NOMO-1 (cell line): ENCODE data around the gene ACTN2.

Source experiments
- DNase-seq, 2 experiments: peaks; one replicate each; lab custom pipeline; 2025; ENCODE audit not compliant: unreplicated experiment in 2 of 2; lab: John Stamatoyannopoulos, UW

Gene ACTN2

DNA sequence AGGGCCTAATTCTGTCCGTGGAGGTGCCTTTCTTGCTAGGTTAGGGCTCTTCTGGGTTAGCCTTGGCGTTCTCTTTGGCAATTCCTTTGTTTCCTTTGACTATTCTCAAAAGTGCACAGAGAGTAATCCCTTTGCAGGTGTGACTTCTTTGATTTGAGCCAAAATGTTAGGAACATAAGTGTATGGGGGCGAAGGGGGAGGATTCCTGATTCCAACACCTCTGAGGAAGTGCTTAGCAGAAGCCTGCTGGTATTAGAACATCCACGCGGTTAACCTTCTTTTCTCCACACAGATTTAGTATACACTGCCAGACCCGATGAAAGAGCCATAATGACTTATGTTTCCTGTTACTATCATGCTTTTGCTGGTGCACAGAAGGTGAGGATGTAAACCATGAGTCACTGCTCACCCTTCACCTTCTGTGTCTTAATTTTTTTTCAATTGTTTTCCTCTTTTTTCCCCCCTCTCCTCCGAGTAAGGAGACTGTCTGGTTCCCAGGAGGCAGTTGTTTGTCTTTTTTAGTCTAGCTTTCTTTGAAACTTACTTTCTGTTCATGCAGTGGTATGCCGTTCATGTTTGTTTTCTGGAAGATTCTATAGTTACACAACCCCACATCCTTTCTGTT is 48.0 kb downstream of the ACTN2 start:
- no peak for DNase-seq

DNA sequence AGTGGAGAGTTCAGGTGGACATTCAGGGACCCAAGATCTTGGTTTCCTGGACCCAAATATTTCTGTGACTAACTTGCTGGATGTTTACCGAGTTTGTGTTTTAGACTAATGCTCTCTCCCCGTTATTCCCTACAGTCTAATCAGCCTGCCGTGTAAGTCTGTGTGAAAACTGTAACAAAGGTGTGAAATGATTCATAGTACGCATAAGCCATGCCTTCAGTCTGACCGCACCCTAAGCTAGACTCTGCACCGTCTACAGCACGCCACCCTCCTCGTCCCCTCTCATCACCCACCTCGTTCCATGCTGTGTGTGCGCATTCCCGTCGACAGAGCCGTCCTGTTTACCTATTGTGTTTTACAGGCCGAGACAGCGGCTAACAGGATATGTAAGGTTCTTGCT is 50.5 kb downstream of the ACTN2 start:
- DNase-seq: no peak

DNA sequence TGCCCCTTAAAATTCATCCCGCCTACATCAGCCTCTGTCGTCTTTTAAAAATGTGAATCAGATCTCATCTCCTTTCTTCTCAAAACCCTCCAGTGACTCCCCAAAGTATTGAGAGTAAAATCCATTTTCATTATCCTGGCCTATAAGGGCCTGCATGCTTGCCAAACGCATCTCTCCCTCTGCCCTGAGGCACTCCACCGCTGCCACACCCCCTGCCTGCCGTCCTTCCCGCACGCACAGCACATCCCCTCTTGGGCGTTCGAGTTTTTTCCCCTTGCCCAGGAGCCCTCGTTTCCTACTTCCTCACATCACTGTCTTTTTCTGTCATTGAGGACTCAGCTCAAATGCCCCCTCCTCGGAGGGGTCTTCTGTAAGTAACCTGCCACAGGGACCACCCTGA is 55.5 kb downstream of the ACTN2 start:
- no peak for DNase-seq

DNA sequence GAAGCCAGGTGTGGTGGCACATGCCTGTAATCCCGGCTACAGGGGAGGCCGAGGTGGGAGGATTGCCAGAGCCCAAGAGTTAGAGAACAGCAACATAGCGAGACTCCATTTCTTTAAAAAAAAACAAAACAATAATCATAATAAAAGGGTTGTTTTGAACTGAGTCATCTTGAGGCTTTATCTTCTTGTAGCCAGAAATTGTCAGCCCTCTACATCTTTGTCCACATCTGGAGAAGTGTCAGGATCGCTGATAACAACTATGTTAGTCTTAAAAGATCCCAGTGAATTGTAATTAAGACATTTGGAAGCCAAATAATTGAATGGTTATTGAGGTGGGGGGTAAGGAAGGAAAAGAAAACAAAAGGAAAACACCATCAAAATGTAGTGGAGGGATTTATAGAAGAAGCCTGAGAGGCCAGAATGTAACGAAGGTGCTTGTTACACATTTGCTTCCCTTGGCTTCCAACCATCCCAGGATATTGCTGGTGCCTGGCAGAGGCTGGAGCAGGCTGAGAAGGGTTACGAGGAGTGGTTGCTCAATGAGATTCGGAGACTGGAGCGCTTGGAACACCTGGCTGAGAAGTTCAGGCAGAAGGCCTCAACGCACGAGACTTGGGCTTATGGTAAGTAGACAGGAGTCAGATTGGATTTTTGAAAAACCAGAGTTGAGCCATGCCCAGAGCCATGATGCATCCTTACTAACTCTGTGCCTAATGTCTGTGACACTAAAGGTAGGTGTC is 56.3 kb downstream of the ACTN2 start:
- no peak for DNase-seq

DNA sequence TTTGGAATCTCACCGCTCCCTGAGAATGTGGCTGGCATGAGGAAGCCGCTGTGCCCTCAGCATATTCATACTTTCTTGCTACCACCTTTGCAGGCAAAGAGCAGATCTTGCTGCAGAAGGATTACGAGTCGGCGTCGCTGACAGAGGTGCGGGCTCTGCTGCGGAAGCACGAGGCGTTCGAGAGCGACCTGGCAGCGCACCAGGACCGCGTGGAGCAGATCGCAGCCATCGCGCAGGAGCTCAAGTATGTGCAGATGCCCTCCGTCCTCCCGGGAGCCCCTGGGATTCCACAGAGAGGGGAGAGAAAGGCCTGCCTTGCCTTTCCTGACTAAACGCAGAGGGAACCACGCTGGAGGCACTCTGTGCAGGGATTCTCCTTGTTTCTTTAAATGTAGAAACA is 58.2 kb downstream of the ACTN2 start:
- DNase-seq: no peak

DNA sequence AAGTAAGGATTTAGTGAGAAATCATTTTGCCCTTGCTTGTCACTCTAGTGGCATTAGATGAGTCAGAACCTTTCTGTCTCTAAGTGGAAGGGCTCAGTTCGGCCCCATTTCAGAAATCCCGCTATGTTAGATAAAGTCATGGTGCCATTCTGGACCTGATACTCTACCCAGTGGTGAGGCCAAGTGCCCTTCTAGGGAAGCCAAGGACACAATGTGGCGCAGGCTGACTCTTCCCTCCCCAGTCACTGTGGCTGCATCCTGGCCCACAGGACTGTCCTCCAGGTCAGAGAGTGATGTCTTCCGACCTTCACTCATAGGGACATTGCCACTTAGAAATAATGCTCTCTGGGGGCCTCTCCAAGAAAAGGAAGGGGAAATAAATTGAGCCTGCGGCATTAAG is 60.5 kb downstream of the ACTN2 start:
- no peak for DNase-seq

DNA sequence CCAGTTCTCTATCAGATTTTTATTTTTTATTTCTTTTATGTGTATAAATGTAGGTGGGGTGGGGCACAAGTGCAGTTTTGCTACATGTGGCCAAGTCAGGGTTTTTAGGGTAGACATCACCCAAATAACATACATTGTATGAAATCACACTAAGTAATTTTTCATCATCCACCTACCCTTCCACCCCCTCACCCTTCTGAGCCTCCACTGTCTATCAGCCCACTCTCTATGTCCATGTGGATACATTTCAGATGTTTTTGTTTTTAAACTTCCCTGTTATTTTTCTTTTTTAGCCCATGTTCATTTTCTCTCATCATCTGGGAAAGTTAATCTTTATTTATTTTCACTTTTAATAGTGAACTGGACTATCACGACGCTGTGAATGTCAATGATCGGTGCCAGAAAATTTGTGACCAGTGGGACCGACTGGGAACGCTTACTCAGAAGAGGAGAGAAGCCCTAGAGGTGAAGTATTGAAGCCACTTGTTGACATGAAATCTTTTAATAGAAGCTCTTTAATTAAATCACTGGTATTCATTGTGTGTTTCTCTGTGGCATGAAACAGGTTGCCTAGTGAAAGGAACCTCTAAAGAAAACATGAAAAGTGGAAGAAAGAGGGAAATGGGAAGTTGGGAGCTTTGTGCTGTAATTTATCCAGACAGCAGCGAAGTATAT is 61.1 kb downstream of the ACTN2 start:
- DNase-seq: no peak

DNA sequence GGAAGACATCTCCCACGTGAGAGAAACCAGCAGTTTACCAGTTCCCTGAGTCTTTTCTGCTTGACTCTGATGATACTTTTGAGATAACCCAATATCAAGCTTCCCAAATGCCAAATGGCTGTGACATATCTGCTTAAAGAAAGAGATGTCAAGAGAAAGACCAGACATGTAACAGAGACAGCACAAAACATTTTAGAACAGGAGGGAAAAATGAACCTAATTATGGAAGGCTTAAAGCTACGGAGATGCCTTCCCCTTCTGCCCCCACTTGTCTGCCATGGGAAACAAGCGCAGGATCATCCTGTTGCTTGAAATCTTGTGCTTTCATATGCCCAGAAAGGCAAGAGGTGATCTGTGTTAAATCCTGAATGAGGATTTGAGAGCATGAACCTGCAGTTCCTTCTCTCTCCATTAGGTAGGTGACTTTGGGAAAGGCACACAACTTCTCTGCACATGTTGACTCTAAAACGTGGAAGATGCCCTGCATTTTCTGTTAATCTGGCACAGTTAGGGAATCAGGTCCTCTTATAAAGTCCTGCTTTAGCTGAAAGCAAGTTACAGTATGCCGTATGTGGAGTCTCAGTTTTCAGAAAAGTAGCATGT is 62.1 kb downstream of the ACTN2 start:
- no peak for DNase-seq

DNA sequence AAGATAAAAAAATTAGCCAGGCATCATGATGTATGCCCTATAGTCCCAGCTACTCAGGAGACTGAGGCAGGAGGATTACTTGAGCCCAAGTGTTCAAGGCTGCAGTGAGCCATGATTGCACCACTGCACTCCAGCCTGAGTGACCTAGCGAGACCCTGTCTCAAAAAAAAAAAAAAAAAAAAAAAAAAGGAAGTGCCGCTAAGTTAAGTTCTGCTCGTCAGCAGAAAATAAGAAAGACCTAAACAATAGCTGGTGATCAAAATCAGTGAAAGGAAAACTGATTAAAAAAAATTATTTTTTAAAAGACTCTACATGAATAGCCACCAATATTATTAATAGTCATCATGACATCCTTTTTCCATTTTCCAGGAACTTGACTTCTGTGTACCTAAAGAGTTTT is 64.6 kb downstream of the ACTN2 start:
- peak in 1 of 2 experiments; percentile 1 for DNase-seq

DNA sequence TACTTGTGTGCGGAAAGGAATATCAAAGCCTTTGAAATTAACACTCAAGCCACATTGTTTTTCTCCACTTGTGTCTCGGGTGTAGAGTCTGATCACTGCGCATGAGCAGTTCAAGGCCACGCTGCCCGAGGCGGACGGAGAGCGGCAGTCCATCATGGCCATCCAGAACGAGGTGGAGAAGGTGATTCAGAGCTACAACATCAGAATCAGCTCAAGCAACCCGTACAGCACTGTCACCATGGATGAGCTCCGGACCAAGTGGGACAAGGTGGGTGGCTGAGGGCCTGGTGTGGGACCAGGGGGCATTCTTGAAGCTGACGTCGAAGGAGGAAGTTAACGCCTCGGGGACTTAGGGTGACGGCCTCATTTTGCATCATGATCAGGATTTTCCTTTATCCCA is 65.1 kb downstream of the ACTN2 start:
- no peak for DNase-seq

DNA sequence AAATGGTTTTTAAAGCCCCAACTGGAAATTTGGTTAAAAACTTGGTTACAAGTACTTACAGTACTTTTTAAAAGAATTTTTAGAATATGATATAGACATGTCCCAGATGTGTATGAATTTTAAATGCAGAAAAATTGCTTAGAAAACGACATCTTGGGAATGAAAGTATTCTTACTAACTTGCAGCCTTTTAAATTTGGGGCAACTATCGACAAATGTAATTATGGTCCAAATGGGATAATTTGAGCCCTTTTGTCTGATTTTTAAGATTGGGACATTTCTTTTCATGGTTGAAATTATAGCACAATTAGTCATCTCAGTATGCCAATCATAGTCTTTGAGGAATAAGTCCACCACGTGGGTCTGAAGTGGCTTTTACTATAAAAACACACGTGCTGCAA is 65.6 kb downstream of the ACTN2 start:
- no peak for DNase-seq

DNA sequence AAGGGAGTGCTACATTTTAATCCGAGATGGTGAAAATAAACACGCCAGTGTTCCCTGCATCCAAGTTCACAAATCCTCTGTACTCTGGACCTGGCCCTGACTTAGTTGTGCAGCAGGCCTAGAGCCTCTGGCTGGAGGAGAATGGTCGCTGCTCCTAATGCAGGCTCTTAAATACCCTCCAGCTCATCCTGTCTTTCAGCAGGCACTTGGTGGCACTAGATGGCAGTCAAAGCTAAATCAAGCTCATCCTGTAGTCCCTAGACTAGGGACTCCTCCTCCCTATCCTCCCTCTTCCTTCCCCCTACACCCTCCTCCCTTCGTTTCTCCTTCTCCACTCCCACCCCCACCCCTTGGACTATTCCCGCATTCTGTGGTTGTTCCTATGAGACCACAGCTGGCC is 67.2 kb downstream of the ACTN2 start:
- no peak for DNase-seq

DNA sequence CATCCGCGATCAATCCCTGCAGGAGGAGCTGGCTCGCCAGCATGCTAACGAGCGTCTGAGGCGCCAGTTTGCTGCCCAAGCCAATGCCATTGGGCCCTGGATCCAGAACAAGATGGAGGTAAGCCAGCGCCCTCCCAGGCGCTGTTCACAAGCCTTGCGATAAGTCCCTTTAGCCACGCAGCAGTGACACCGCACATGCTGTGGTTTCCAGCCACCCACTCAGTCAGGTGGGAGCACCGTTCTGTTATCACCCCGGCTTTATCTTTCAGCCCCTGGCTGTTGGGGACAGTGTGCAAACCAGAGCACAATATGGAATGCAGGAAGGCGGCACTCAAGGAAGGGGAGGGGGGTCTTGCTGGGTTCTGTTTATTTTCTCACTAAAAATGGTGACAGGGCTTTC is 67.7 kb downstream of the ACTN2 start:
- DNase-seq: no peak

DNA sequence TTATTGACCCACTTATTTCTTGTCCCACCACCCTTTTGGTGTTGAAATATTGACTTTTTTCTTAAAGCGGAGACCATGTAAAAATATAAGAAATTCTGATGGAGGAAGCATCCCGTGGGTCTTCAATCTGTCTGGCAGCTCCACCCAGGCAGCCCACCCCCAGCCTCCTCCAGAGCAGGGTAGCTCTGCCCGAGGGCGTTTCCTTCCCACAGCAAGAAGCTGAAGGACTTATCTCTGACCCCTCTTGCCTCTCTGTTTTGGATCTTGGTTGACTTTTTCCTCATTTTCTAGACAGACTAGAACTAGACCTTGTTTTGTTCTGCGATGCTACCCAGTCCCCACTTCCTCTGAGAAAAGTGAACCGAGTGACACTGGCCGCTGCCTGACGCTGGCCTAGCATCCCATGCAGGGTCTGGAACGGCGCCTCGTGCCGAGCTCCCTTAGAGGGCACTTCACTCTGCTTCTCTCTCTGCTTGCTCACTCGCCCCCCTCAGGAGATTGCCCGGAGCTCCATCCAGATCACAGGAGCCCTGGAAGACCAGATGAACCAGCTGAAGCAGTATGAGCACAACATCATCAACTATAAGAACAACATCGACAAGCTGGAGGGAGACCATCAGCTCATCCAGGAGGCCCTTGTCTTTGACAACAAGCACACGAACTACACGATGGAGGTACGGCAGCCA is 68.4 kb downstream of the ACTN2 start:
- no peak for DNase-seq

DNA sequence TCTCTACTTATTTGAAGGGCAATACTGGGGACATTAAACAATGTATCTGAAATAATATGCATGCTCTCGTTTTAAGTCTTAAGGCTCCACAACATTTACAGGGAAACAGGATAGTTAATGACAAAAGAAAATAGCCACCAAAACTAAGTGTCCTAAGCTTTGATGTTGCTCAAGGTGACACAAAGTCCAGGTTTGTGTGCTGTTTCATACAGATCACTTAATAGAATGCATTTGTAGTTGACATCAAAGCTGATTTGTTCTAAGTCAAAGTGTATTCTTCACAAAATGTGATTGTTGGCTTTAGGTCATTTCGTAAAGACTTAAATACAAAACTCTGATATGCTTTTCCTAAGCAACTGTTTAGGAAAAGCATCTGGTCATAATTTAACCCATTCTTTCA is 71.3 kb downstream of the ACTN2 start:
- no peak for DNase-seq

DNA sequence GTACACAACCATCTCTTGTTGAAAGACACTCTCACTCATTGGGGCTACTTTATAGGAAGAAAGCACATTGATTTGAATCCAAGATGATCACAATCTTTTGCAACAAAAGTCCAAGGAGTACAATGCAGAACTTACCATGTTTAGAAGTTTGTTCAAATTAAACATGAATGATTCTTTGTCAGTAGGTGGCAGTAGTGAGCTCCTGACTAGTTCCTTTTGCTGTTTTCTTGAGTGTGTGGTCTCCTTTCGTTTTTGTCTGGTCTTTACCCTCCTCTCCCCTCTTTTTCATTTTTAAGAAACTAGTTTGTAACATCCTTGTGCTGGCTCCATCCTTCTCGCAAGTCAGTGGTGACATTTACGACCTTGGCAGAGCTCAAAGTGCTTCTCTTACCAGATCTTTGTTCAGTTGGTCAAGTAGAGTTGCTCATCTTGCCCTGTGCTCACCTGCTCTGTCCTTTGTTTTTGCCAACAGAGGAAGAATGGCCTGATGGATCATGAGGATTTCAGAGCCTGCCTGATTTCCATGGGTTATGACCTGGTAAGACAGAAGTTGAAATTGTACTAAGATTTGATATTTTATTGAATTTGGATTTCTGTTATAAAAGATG is 73.1 kb downstream of the ACTN2 start:
- DNase-seq: peak in 1 of 2 experiments; percentile 28

DNA sequence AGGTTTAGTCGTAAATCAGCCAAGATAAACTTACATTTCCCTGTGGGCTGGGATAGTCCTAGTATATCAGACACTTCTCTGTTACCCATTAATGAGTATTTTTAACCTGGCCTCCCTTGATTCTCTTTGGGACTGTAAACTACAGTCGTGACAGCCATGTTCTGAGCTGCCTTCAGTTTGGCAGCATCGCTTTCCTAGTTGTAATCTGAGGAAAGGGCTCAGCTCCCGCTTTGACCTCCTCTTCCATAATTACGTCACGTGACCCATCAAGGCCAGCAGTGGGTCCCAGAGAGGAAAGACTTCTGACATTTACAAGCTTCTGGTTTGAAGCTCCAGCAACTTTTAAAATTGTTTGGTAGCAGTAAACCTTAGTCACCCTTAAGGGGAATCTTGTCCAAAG is 74.2 kb downstream of the ACTN2 start:
- no peak for DNase-seq

DNA sequence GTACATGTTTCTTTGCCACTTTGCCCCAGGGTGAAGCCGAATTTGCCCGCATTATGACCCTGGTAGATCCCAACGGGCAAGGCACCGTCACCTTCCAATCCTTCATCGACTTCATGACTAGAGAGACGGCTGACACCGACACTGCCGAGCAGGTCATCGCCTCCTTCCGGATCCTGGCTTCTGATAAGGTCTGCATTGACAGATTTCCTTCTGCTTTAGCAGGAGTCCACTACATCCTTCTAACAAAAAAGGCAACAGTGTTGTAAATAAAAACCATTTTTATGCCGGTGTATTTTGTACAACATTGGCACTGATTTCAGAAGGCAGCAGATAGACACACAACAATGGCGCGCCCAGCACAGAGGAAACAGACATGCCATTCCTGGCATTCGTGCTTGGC is 74.7 kb downstream of the ACTN2 start:
- no peak for DNase-seq

DNA sequence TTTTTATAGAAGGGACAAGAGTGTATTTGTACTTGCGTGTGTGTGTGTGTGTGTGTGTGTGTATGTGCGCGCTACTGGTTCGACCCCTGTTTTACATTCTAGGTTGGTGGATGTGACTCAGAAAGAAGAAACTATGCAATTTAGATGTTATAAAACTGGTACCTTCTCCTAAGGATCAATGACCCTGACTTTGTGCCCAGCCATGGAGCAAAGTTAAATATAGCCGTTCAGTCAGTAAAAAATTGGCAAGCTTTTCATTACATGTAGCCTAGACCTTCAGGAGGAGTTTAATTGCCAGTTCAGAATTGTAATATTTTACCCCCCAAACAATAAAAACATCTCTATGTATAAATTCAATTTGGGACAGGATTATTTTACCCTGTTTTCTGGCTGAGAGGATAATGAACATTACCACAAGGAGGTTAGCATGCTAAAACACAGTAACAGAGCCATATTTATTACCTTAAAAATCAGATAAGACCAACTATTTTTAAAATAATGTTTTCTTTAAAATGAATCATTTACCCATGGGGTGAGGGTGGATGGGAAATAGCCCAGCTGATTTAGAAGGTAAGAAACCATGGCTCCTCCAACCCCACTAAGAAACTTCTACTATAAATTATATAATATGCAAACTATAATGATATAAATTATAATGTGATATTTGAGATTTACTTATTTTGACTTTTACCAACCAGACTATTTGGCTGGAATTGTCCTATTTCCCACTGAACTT is 75.3 kb downstream of the ACTN2 start:
- no peak for DNase-seq

DNA sequence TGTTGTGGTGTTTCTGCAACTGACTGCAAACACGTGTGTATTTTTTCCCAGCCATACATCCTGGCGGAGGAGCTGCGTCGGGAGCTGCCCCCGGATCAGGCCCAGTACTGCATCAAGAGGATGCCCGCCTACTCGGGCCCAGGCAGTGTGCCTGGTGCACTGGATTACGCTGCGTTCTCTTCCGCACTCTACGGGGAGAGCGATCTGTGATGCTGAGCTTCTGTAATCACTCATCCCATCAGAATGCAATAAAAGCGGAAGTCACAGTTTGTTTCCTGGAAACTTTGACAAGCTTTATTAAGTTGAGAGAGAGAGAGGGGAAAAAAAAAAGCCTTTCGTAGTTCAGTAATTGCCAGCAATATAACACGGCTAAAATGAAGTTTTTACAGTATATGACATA is 76.1 kb downstream of the ACTN2 start:
- no peak for DNase-seq
